Spleen (tissue), 11 donors: ENCODE measurements around the gene MSTN. TPM values are rescaled to one million over a fixed set of nuclear protein-coding genes. Genes with fewer than 3 reads are reported as not detected.
"Not testable (repeated sequence)": the region's sequence is repeated elsewhere in the genome, so short reads cannot be mapped to it uniquely, and the experiment has no call there.

Experiments
- DNase-seq: peaks from one replicate; pipeline ENCODE4 v3.0.0-alpha.2; 2020
- H3K27ac ChIP-seq, 8 donors: fragments of 200-600 bp; sonication (generic) in 7 of 8; 1 replicate in 4 of 8; 2 replicates in 4 of 8; pipeline versions ENCODE4 v1.5.0 to v1.8.0; 2016 to 2021; ENCODE audit warnings: inconsistent platforms in 4 of 8, mild to moderate bottlenecking in 4 of 8, moderate library complexity in 1 of 8
- H3K27me3 ChIP-seq, 7 donors: fragments of 200-600 bp; sonication (generic) in 6 of 7; replicated peaks in 1 of 7; 1 replicate in 4 of 7; 2 replicates in 3 of 7; pipeline versions ENCODE4 v1.5.0 to v1.8.0; 2016 to 2021; ENCODE audit warnings: inconsistent platforms in 3 of 7, mild to moderate bottlenecking in 1 of 7
- H3K36me3 ChIP-seq, 6 donors: fragments of 200-600 bp; sonication (generic) in 5 of 6; 1 replicate in 4 of 6; 2 replicates in 2 of 6; pipeline versions ENCODE4 v1.5.0 to v1.8.0; 2016 to 2021; ENCODE audit warnings: inconsistent platforms in 2 of 6
- H3K4me1 ChIP-seq, 6 donors: fragments of 200-600 bp; sonication (generic) in 5 of 6; 1 replicate in 3 of 6; 2 replicates in 3 of 6; pipeline versions ENCODE4 v1.5.0 to v1.8.0; 2016 to 2021; ENCODE audit warnings: inconsistent platforms in 3 of 6
- H3K4me3 ChIP-seq, 8 donors: fragments of 200-600 bp; sonication (generic) in 7 of 8; 1 replicate in 4 of 8; 2 replicates in 4 of 8; pipeline versions ENCODE4 v1.5.0 to v1.8.0; 2016 to 2021; ENCODE audit warnings: inconsistent platforms in 4 of 8, mild to moderate bottlenecking in 4 of 8, moderate library complexity in 2 of 8
- H3K9me3 ChIP-seq, 8 donors: fragments of 200-600 bp; sonication (generic) in 7 of 8; 1 replicate in 4 of 8; 2 replicates in 4 of 8; pipeline versions ENCODE4 v1.5.0 to v1.8.0; 2016 to 2021; ENCODE audit warnings: inconsistent platforms in 4 of 8
- CTCF ChIP-seq, 11 experiments: fragments of 200-600 bp in 7 of 11; fragments of 450-650 bp in 4 of 11; sonication (generic) in 4 of 11; IDR thresholded peaks in 8 of 11; conservative IDR thresholded peaks in 3 of 11; 1 replicate in 7 of 11; 2 replicates in 4 of 11; pipeline versions ENCODE4 v1.4.0 to v1.8.0; 2016 to 2021; ENCODE audit warnings: antibody characterized with exemption in 11 of 11, inconsistent platforms in 4 of 11, mild to moderate bottlenecking in 1 of 11
- POLR2A ChIP-seq, 3 donors: fragments of 450-650 bp; IDR thresholded peaks; one replicate each; pipeline ENCODE4 v1.5.1; 2017; ENCODE audit warnings: antibody characterized with exemption in 3 of 3, mild to moderate bottlenecking in 1 of 3
- POLR2AphosphoS5 ChIP-seq, 3 donors: sonication (generic); formaldehyde crosslinking; IDR thresholded peaks; one replicate each; pipeline ENCODE4 v1.5.1; 2017; ENCODE audit warnings: antibody characterized with exemption in 3 of 3
- WGBS, 5 donors: extraction: QIAGEN DNeasy Blood & Tissue Kit in 3 of 5; methylation state at CpG; one replicate each; pipeline versions ENCODE4 v1.1.5 to v1.1.7; 2013 to 2018; 5-methylcytosine and 5-hydroxymethylcytosine counted together
- intact Hi-C: fragments of 100-400 bp; cut with DNase I; formaldehyde crosslinking; loops from one replicate; pipeline ENCODE4 v1.15.0; 2023; ENCODE audit warnings: low total_unique reads
- polyA plus RNA-seq, 3 donors: library from polyadenylated mRNA; stranded (reverse); fragments of 200-250 nt; gene quantifications; one replicate each; pipeline ENCODE4 v1.2.1, GENCODE V29; 2013
- total RNA-seq, 7 donors: library from RNA; depleted of rRNA in 3 of 7; stranded (reverse); fragments of >200 nt in 3 of 7; fragmentation: NEBNext Ultra II Directional in 4 of 7; extraction: Animal tissue kit (Norgen Biotek cat#: 25700) in 4 of 7; gene quantifications; one replicate each; pipeline versions ENCODE4 v1.1.0 to v1.2.1, GENCODE V29; 2016 to 2021
- donor health status: healthy with polysubstance abuse.
- donor health status: DM: no; HTN: no; CAD: no; lungs with moderate emphysema.
- donor health status: DM: no; HTN: no; CAD: no.
- donor health status: Bipolar disorder and iron deficiency.
- donor health status: healthy.
- donor health status: DM: no; HTN: no; CAD: no.
- donor health status: DM: yes; HTN: yes; CAD: no.

MSTN gene
- total and polyA plus RNA-seq, 10 donors = 0.14 to 0.37 (median 0.26) TPM; not detected in 5

DNA sequence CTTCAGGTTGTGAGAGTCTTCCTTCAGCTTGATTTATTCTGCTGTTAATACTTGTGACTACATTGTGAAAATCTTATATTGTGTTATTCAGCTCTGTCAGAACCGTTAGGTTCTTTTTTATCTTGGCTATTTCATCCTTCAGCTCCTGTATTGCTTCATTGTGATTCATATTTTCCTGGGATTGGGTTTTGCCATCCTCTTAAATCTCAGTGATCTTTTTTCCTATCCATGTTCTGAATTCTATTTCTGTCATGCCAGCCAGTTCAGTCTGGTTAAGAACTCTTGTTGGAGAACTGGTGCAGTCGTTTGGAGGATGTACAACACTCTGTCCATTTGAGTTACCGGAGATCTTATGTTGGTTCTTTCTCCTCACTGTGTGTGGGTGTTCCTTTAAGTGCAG, 19.1 kb downstream of the MSTN start:
- WGBS, 5 donors = 82 to 88% (median 83%) methylated on average over 3 of the region's 3 CpGs
- no peak for DNase-seq
- H3K27me3 ChIP-seq = peaks cover 0 to 14% (median 0%) of the 10 kb centered on the region in 7 donors
- no peaks in the 10 kb centered on the region for H3K9me3 ChIP-seq
- H3K4me3 ChIP-seq = no peak overlapping the region
- H3K36me3 ChIP-seq = no peaks in the 10 kb centered on the region
- no peaks in the 10 kb centered on the region for H3K4me1 ChIP-seq
- TF ChIP-seq POLR2AphosphoS5 (IDR thresholded peaks at IDR 0.05) = no peak
- no peak for TF ChIP-seq POLR2A (IDR thresholded peaks at IDR 0.05)
- TF ChIP-seq CTCF (IDR thresholded peaks at IDR 0.05 in 8 of 11, conservative IDR thresholded peaks at IDR 0.05 in 3 of 11) = no peak
- intact Hi-C loops = no loop called here
- H3K27ac ChIP-seq = no peak overlapping the region

GRCh38 chr2:190036071-190036470, 26.5 kb downstream of the MSTN start:
- no peak overlapping the region for H3K4me3 ChIP-seq
- TF ChIP-seq POLR2A (IDR thresholded peaks at IDR 0.05) = no peak
- no peak for TF ChIP-seq POLR2AphosphoS5 (IDR thresholded peaks at IDR 0.05)
- no peak for TF ChIP-seq CTCF (IDR thresholded peaks at IDR 0.05 in 8 of 11, conservative IDR thresholded peaks at IDR 0.05 in 3 of 11)
- H3K9me3 ChIP-seq = no peaks in the 10 kb centered on the region
- WGBS, 5 donors = 81 to 93% (median 87%) methylated on average over 2 of the region's 2 CpGs
- H3K36me3 ChIP-seq = no peaks in the 10 kb centered on the region
- peaks cover 0 to 1% (median 0%) of the 10 kb centered on the region in 7 donors for H3K27me3 ChIP-seq
- DNase-seq = no peak
- H3K4me1 ChIP-seq = no peaks in the 10 kb centered on the region
- no peak overlapping the region for H3K27ac ChIP-seq
- intact Hi-C loops = no loop called here

GRCh38 chr2:190034417-190034816, 28.1 kb downstream of the MSTN start:
- H3K36me3 ChIP-seq, intact Hi-C loops, H3K27me3 ChIP-seq, DNase-seq, H3K4me3 ChIP-seq, H3K4me1 ChIP-seq, H3K27ac ChIP-seq, H3K9me3 ChIP-seq: not testable (repeated sequence)
- 90 to 97% (median 94%) methylated on average over 10 of the region's 10 CpGs for WGBS, 5 donors

- Histone ChIP-seq H3K4me3 (no peak overlapping the region), H3K27me3 (peaks cover 0 to 7% (median 0%) of the 10 kb centered on the region in 7 donors), H3K27ac (no peak overlapping the region), H3K4me1 (no peaks in the 10 kb centered on the region), H3K36me3 (no peaks in the 10 kb centered on the region), H3K9me3 (no peaks in the 10 kb centered on the region)
- intact Hi-C loops = no loop called here
- WGBS, 5 donors = 39 to 69% (median 65%) methylated on average over 1 of the region's 1 CpG
- TF ChIP-seq POLR2A (IDR thresholded peaks at IDR 0.05) (no peak), CTCF (IDR thresholded peaks at IDR 0.05 in 8 of 11, conservative IDR thresholded peaks at IDR 0.05 in 3 of 11) (no peak), POLR2AphosphoS5 (IDR thresholded peaks at IDR 0.05) (no peak)
- DNase-seq = no peak
Observed at GRCh38 chr2:190031969-190032618, 30.4 kb downstream of the MSTN start.
